Fibroblast of upper back skin (primary cell): ENCODE measurements around the gene GNB5.

Source experiments
- DNase-seq: peaks from one replicate; pipeline ENCODE4 v3.0.0-alpha.2; 2013

GNB5 gene

DNA sequence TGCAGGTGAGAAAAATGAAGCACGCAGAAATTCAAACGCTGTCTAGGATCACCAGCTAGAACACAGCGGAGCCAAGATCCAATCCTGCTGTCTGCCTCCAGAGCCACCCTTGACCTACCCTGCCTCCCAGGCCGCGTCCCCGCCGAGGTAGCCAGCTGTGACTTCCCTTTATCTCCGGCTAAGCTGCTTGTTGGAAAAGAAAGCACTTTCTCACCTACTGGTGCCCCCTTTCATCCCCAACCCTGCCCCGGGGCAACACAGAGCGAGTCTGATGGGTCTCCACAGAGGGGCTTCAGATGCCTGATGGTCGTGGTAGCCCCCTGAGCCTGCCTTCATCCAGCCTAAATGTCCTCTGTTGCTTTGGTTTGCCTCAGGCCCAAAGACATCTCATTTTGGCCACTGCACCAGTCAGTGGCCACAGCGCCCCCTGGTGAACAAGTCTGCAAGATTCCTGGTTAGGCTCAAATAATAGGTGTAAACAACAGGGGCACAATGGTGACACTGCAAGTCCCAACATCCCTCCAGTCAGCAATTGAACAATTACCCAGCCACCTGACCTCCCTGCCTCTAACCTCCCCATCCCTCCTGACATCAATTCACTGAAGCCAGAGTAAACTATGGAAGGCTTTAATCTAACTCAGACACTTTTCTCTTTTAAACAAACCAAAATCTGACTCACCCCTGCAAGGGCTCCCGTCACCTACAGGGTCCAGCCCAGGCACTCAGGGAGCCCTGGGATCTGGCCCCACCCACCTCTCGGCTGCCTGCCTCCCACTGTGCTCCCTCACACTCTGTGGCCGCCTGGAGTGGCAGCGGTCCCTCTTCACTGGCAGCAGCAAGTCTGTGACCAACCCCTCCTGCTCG is 51.4 kb downstream of the GNB5 start:
- peak; percentile 68 for DNase-seq

GRCh38 chr15:52137432-52138357 is 53.5 kb downstream of the GNB5 start:
- DNase-seq: no peak

DNA sequence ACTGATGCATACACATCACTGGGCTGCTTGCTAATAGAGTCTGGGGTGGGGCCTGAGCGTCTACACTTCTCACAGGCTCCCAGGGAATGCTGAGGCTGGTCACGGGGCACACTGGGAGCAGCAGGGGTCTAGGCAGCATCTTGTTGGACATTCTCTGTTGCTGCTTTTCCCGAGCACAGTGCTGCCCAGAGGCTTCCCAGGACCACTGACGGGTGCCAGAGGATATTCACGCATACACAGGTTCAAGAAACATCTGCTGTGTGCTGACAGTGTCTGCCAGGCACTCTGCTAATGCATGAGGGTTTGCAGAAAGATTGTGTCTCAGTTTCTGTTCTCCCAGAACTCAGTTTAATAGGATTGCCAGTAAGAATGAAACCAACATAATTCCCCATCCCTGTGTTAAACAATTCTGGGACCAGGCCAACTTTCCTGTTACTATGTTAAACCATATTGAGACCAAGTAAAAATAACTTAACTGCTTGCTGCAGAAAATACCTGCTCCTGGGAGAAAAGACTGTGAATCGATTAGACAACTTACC is 54.7 kb downstream of the GNB5 start:
- no peak for DNase-seq

DNA sequence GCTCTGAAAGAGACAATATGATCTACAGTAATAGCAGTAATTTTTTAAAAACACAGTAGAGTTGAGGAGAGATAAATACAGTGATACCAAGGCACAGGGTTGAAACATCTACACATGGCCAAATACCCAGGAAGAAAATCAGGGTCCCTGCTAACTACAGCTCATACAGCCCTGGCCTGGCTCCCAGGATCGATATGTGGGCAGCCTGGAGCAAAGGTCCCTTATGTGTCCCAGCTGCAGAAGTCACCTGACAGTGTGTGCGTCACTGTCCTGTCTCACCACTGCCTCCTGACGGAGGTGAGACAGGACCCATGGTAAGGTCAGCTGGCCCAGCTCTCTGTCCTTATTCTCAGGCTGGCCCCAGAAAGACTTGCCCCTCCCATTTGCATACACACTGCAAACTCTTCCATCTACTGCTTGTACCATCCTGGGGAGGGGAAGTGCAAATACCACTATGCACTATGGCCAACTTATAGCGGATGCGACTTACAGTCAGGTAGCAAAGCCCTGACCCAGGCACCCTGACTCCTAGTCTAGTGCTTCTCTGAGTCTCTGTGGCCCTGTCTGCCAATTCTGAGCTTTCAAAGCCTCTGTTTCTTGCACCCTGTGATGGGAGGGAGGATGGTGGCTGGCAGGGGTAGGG is 56.6 kb downstream of the GNB5 start:
- no peak for DNase-seq

GRCh38 chr15:52133510-52134220 is 57.5 kb downstream of the GNB5 start:
- no peak for DNase-seq

DNA sequence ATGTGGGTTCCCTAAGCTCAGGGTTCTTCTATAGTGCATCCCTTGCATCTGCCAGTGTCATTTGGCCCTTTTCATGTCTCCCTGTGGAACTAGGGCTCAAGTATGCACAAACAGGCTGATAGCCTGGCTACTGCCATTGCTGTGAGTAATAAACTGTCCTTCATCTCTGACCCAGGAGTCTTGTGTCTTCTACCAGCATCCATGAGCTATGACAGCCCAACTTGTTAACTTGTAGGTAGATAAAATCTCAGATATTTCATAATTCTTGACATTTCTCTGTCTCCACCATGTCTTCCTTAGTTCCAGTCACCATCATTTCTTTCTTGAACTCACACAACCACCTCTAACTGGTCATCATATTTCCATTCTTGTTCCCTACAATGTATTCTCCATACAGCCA is 59.1 kb downstream of the GNB5 start:
- DNase-seq: no peak

DNA sequence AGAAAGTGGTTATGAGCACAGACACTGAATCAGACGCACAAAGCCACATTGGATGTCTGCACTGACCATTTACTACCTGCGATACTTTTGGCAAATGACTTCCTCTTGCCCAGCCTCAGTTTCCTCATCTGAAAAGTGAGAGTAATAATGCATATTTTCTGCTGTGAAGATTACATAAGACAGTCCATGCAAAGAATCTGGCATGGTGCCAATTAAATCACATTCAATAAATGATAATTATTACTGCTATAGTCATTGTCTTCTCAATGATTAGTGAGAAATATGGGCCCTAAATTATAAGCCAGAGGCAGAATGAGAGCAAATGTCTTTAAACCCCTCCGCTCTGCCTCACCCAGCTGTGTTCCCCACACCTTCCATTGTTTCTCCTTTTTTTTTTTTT is 62.6 kb downstream of the GNB5 start:
- DNase-seq: no peak

DNA sequence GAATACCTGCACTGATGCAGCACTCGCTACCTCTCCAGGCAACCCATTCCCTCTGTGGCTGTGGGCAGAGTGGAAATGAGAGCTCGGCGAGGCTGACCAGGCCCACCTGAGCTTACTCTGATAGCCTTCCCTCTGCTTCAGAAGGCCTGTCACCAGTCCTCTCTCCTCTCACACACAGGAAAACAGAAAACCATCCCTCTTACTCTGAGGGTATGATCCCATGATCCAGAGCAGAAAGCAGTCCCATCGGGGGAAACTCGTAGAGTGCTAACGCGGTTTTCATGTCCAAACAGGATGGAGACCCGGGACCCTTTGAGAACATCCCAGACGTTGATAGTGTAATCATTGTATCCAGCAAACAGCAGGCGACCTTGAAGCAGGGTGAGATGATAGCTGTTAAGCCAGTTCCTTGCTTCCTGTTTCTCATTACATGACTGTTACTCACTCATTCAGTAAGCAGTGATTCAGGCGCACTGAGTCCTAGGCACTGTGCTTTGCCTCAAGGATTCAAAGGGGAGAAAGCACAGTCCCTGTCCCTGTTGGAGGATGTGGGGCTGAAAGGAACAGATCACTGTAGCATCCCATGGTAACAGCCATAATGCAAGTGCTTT is 66.8 kb downstream of the GNB5 start:
- peak; percentile 49 for DNase-seq

DNA sequence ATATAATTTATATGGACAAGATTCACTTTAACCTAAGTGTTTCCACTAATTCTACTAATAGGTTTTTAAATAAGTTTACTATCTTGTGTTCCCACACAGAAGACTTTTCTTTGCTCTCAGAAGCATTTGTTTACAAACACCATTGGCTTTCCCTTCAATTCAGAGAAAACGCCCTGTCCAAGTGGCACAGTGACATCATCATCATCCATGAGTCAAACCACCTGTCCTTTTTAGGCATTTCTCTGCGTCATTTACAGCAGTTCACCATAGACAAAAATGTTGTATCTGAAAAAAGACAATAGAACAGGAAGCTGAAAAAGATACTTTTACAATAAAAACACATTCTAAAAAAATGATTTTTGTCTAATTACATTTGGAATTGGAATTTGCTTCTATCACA is 69.3 kb downstream of the GNB5 start:
- DNase-seq: no peak

DNA sequence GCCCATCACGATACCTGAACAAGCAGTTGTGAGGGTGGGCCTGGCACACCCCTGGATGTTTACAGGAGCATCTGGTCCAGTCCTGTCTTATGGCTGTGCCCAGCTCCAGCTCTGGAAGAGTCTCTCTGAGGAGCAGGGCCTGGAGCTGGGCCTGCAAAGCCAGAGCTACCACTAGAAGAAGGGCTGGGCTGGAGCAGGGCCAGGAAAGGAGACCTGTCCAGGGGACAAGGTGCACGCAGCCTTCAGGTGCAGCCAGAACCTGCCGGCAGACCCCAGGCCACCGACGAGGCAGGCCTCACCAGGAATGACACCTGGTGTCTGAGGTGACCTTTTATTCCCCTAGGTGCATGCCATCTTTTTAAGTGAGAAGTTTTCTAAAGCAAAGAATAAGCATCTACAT is 70.2 kb downstream of the GNB5 start:
- no peak for DNase-seq

GRCh38 chr15:52120488-52120887 is 70.7 kb downstream of the GNB5 start:
- no peak for DNase-seq

- DNase-seq: no peak
Measured at GRCh38 chr15:52118969-52119749, 72.0 kb downstream of the GNB5 start.

DNA sequence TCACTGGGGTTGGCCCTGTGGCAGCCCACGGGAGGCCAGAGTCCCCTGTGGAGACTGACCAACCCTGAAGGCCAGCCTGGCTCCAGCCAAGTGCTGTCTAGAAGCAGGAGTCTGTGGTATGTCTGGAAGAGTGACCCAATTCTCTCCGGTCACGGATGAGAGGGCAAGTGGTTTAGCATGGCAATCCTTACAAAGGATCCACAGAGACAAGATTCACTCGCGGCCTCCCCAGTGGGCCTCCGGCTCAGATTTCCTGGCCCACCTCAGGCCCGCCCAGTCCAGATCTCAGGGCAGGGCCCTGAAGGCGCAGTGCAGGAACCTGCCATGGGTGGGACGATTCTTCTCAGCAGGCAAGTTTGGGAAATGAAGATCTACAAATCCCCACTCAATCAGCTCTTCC is 73.6 kb downstream of the GNB5 start:
- DNase-seq: no peak

DNA sequence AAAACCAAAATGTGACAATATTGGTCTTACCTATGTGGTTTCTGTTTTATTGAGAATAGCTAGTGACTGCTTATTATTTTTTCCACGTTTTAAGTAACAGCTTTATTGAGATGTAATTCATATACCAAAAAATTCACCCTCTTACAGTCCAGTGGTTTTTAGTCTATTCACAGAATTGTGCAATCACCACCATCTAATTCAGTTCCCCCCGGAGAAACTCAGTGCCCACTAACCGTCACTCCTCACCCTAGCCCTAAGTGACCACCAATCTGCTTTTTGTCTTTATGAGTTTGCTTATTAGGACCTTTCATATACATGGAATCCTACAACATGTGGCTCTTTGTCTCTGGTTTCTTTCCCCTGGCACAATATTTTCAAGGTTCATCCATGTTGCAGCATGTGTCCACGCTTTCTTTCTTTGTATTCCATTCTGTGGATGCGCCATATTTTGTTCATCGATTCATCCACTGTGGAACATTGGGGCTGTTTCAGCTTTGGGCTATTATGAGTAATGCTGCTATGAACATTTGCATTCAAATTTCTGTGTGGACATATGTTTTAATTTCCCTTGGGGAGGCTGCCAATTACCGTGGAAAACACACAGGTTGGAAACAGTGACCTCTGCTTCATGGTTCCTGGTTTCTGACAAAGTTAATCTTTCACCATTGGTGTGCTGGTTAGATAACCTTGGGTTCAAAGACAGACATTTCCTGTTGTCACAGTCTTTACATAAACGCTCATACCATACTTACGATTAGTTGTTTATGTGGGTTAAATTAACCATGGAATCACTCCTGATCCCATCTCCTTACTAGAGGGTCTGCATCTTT is 75.4 kb downstream of the GNB5 start:
- DNase-seq: no peak

- DNase-seq: no peak
Measured at GRCh38 chr15:52114261-52115055, 76.7 kb downstream of the GNB5 start.

GRCh38 chr15:52113708-52114107 is 77.5 kb downstream of the GNB5 start:
- no peak for DNase-seq

- DNase-seq: peak; percentile 52
Measured at GRCh38 chr15:52113235-52113634, 78.0 kb downstream of the GNB5 start.

GRCh38 chr15:52112203-52112750 is 78.9 kb downstream of the GNB5 start:
- DNase-seq: no peak
